ENCODE measurements around the gene MANSC1.

MANSC1 gene

GRCh38 chr12:12397184-12397583 lies 47.1 kb upstream of the MANSC1 start:
- H3K27me3 ChIP-seq (ENCODE audit: insufficient read depth, poor library complexity, severe bottlenecking) = no peaks in the 10 kb centered on the region
- no peak overlapping the region for H3K4me3 ChIP-seq (replicated peaks; ENCODE audit: insufficient read depth, low read length)
- no peak for DNase-seq (ENCODE audit: low read depth in 1 of 2, low spot score in 1 of 2)
- TF ChIP-seq GABPA (IDR thresholded peaks at IDR 0.05; ENCODE audit: low read depth) (no peak), REST (IDR thresholded peaks at IDR 0.05; ENCODE audit: insufficient replicate concordance, low read depth) (no peak)
- H3K27ac ChIP-seq (replicated peaks) = no peak overlapping the region

GRCh38 chr12:12396694-12397093 lies 46.7 kb upstream of the MANSC1 start:
- DNase-seq (ENCODE audit: low read depth in 1 of 2, low spot score in 1 of 2) = no peak
- Histone ChIP-seq H3K27me3 (ENCODE audit: insufficient read depth, poor library complexity, severe bottlenecking) (no peaks in the 10 kb centered on the region), H3K4me3 (replicated peaks; ENCODE audit: insufficient read depth, low read length) (no peak overlapping the region), H3K27ac (replicated peaks) (no peak overlapping the region)
- no peak for TF ChIP-seq SPI1 (IDR thresholded peaks at IDR 0.05; ENCODE audit: borderline replicate concordance, low read depth)

- TF ChIP-seq CTCF (IDR thresholded peaks at IDR 0.05; ENCODE audit: insufficient read depth, low read length) = no peak
- no peak for TF ChIP-seq SPI1 (IDR thresholded peaks at IDR 0.05; ENCODE audit: borderline replicate concordance, low read depth)
- no peak for TF ChIP-seq GABPA (IDR thresholded peaks at IDR 0.05; ENCODE audit: low read depth)
- TF ChIP-seq POLR2AphosphoS5 (IDR thresholded peaks at IDR 0.05; ENCODE audit: low read depth) = no peak
- no peak for TF ChIP-seq REST (IDR thresholded peaks at IDR 0.05; ENCODE audit: insufficient replicate concordance, low read depth)
- no peak for DNase-seq (ENCODE audit: low read depth in 1 of 2, low spot score in 1 of 2)
- Histone ChIP-seq H3K4me3 (replicated peaks; ENCODE audit: insufficient read depth, low read length) (no peak overlapping the region), H3K27me3 (ENCODE audit: insufficient read depth, poor library complexity, severe bottlenecking) (no peaks in the 10 kb centered on the region), H3K27ac (replicated peaks) (no peak overlapping the region)
These were observed 43.1 kb upstream of the MANSC1 start for GRCh38 chr12:12393171-12393570.

GRCh38 chr12:12392413-12392812 lies 42.4 kb upstream of the MANSC1 start:
- Histone ChIP-seq H3K4me3 (replicated peaks; ENCODE audit: insufficient read depth, low read length) (no peak overlapping the region), H3K27ac (replicated peaks) (no peak overlapping the region), H3K27me3 (ENCODE audit: insufficient read depth, poor library complexity, severe bottlenecking) (no peaks in the 10 kb centered on the region)
- DNase-seq (ENCODE audit: low read depth in 1 of 2, low spot score in 1 of 2) = no peak
- no peak for TF ChIP-seq CTCF (IDR thresholded peaks at IDR 0.05; ENCODE audit: insufficient read depth, low read length)
- TF ChIP-seq POLR2AphosphoS5 (IDR thresholded peaks at IDR 0.05; ENCODE audit: low read depth) = no peak
- no peak for TF ChIP-seq GABPA (IDR thresholded peaks at IDR 0.05; ENCODE audit: low read depth)
- no peak for TF ChIP-seq SPI1 (IDR thresholded peaks at IDR 0.05; ENCODE audit: borderline replicate concordance, low read depth)
- TF ChIP-seq REST (IDR thresholded peaks at IDR 0.05; ENCODE audit: insufficient replicate concordance, low read depth) = no peak
